Stimulated activated CD8-positive, alpha-beta memory T cell treated with anti-CD3 and anti-CD28 coated beads, Interleukin-7, amount 100 ng/mL, for 24 hours (primary cell): Measurements from ENCODE around the gene RIPOR2.

Source experiments
- DNase-seq: peaks from one replicate; pipeline ENCODE4 v3.0.0-alpha.2; 2020; ENCODE audit warnings: low read depth

The RIPOR2 gene

GRCh38 chr6:24844061-24844460 is 91.7 kb downstream of the RIPOR2 start:
- no peak for DNase-seq

DNA sequence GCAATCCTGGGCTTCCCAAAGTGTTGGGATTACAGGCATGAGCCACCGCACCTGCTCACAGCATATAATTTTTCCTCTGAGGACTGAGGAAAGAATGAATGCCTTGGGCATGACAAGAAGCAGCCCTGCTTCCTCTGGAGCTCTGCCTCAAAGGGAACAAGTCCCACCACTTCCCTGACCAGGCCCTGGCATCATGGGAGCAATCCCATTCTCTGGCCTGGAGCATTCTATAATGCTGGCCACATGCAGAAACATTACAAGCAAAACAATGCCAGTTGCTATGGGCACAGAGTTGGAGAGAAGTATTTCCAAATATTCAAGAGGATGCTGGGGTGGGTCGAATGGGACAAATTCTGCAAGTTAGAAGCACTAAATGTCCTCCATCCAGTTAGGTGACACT is 95.6 kb downstream of the RIPOR2 start:
- DNase-seq, result no peak

- DNase-seq, result no peak
Measured at GRCh38 chr6:24838994-24839393, 96.8 kb downstream of the RIPOR2 start.

DNA sequence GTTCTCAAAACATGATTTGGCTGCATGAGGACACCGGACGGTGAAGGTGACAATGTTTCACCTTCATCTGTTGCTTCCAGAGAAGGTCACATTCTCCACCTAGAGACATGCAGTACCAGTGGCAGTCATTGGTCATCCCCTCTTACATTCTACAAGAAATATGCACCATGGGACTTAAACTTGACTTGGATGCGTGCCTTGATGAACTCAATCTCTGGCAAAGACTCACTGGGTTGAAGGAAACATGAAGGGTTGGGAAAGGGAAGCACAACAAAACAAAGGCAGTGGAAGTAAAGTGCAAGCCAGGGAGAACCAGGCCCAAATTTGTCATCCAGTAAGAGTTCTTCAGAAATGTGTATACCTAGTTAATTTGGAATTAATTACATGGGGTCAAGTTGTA is 97.7 kb downstream of the RIPOR2 start:
- DNase-seq, result no peak

GRCh38 chr6:24836109-24836508 is 99.7 kb downstream of the RIPOR2 start:
- DNase-seq, result no peak

GRCh38 chr6:24833711-24834386 is 101.9 kb downstream of the RIPOR2 start:
- DNase-seq, result no peak

GRCh38 chr6:24832794-24833193 is 103.0 kb downstream of the RIPOR2 start:
- no peak for DNase-seq

- DNase-seq, result no peak
Measured at GRCh38 chr6:24831771-24832716, 103.7 kb downstream of the RIPOR2 start.

GRCh38 chr6:24829657-24830056 is 106.1 kb downstream of the RIPOR2 start:
- DNase-seq, result no peak

DNA sequence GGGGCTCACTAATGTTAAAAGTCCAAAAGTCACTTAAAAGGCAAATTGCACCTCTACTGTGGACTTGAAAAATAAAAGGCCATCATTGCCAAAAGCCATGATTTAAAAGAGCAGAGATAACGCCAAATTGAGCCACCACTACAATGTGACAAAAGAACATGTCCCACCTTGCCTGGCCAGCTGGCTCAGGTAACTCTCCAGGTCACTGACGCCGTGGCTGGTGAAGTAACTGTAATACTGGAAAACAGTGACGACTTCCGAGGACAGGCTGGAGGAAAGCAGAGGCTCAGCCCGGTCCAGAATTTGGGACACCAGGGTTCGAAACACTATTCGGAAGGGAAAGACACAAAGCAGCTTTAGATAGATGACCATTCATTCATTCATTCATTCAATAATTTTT is 107.8 kb downstream of the RIPOR2 start:
- DNase-seq, result no peak

DNA sequence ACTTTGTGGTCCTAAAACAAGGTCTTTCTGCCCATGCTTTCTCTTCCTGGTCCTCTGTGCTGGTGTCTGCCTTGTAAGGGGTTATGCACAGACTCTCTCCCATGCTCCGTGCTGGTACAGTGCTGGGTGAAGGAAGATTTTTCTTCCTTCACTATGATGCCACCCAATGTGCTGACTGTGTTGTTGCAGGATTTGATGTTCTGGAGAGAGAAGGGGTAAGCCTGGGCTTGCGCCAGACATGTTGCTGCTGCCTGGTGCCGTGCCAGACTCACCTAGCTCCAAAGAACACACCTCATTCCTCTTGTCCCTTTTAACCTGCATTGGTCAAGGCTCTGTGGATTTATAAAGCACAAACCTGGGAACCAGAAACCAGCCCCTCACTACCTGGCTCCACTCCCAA is 108.6 kb downstream of the RIPOR2 start:
- no peak for DNase-seq

GRCh38 chr6:24825130-24825630 is 110.6 kb downstream of the RIPOR2 start:
- DNase-seq, result no peak

DNA sequence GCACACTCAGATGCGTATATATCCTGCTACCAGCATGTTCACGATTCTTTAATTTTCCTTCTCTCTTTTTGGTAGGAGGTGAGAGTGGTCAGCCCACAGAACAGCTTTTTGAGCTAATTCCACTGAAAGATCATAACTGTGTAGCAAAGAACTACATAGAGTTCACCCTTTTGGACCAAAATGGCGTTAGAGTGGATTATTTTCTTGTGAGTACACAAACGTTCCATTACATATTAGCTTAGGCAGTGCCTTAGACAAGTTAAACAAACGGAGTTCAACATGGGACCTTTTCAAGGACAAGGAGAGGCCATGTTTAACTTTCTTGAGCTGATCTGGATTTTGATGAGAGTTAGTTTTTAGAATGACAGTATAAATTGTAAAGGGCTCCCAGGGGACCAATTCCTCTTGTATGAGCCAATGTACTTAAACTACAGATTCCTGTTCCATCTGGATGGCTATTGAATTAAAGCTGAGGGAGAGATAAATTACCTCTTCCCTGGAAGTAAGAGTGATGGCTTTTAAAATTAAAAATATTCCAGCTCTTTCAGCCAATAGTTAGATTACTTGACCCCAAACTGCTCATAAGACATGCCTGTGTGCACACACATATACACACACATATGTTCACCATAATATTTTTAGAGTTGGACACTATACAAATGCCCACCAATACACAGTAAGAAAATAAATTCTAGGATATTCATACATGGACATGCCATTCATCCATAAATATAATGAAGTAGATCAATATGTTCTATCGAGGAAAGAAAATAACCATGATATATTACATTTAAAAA is 111.4 kb downstream of the RIPOR2 start:
- DNase-seq, result no peak

- no peak for DNase-seq
Measured at GRCh38 chr6:24823185-24823584, 112.6 kb downstream of the RIPOR2 start.

DNA sequence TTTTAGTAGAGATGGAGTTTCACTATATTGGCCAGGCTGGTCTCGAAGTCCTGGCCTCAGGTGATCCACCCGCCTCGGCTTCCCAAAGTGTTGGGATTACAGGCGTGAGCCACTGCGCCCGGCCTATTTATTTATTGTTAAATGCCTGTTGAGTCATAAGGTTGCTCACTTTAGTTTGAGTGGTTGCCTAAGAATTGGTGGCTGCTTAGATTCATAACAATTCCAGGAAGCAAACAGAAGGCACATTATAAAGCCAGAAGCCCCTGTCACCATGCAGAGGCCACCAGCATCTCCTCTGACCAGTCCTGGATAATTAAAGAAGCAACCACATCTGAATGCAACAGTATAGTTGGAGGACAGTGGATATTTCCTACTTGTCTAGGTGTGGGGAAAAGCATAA is 113.1 kb downstream of the RIPOR2 start:
- DNase-seq, result no peak

DNA sequence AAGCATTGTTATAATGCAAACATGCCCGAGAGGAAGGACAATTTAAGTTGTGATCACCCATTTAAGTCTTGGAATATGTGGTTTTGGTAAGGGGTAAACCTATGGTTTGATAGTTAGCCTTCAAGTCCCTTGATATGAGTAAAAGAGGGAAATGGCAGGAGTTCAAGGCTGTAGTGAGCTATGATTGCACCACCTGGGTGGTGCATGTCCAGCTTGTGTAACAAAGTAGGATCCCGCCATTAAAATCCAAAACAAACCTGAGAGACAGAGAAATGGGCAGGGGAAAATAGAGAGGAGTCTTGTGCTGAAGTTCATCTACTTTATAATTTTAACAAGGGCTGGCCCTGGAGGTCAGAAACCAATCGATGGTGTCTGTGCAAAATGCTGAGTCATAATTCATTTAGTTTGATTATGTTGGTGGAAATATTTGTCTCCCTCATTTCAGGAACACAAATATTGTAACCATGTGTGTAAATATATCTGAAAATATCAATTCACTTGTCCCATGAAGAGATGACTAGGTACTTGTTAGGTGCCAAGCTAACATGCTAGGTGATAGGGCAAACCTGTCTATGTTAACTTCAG is 113.8 kb downstream of the RIPOR2 start:
- no peak for DNase-seq

DNA sequence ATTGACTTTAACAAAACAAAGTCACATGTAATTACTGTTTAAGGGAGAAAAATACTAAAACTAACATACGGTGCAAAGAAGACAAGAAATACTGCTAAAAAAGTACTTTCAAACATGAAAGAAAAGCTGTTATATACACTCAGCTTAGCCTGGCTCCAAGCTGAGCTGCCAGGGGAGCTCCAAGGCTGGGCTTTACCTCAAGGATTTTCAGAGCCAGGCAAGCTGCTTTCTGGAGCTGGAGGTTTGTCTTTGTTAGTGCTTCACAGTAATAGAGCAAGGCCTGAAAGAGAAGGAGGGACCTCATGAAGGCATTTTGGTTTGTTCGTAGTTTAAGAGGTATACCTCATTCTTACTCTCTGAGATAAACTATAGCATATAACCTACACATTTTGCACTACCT is 117.4 kb downstream of the RIPOR2 start:
- DNase-seq, result no peak

GRCh38 chr6:24809728-24810127 is 126.0 kb downstream of the RIPOR2 start:
- DNase-seq, result no peak

GRCh38 chr6:24807584-24807983 is 128.2 kb downstream of the RIPOR2 start:
- no peak for DNase-seq

DNA sequence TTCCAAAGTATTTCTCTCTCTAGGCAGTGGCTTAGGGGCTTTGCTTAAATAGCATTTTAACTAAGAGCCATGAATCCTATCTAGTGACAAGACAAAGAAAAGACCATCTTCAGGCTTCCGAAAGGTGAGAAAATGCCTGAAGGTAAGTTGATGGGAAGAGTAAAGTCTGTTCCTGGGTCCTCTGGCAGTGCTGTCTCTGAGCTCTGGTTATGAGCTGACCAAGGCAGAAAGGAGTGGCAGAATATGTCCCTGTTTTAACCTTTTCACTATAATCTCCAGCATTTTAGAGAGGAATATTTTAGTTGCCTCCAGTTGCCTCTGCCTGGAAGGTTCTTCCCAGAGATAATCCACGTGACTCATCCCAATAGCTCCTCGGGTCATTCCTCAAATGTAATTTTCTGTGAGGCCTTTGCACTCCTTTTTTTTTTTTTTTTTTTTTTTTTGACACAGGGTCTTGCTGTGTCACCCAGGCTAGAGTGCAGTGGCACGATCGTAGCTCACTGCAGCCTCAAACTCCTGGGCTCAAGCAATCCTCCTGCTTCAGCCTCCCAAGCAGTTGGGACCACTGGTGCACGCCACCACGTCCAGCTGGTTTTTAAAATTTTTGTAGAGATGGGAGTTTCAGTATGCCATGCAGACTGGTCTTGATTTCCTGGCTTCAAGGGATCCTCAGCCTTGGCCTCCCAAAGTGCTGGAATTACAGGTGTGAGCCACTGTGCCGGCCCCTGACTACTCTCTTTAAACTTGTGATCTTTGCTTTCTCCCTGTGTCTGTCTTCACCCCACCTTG is 133.3 kb downstream of the RIPOR2 start:
- DNase-seq, result no peak

- DNase-seq, result no peak
Measured at GRCh38 chr6:24799541-24799915, 136.2 kb downstream of the RIPOR2 start.
